Epithelial cell of esophagus (primary cell): Measurements from ENCODE around the gene STYXL1.
A peak's percentile ranks its signal among the peaks of the same experiment; 100 is the strongest.

ENCODE experiments used
- DNase-seq: peaks from one replicate; pipeline ENCODE4 v3.0.0; 2010; ENCODE audit warnings: low read depth
- H3K4me3 ChIP-seq: 2 replicates; pipeline ENCODE4 v1.5.1; 2011; ENCODE audit warnings: mild to moderate bottlenecking, low read length, control low read depth
- CTCF ChIP-seq: IDR thresholded peaks from 2 replicates; pipeline ENCODE4 v1.5.1; 2011; ENCODE audit warnings: low read depth, mild to moderate bottlenecking, low read length, control low read depth, inconsistent platforms; ENCODE audit not compliant: insufficient read depth; ENCODE audit errors: missing control alignments

STYXL1 gene

GRCh38 chr7:75958802-75959543 is 88.8 kb downstream of the STYXL1 start:
- no peak for TF ChIP-seq CTCF
- H3K4me3 ChIP-seq, result no peak overlapping the region
- no peak for DNase-seq

GRCh38 chr7:75957021-75957736 is 90.6 kb downstream of the STYXL1 start:
- H3K4me3 ChIP-seq, result no peak overlapping the region
- peak; percentile 46 for DNase-seq
- no peak for TF ChIP-seq CTCF

GRCh38 chr7:75955331-75955955 is 92.4 kb downstream of the STYXL1 start:
- no peak for TF ChIP-seq CTCF

GRCh38 chr7:75953931-75954330 is 93.9 kb downstream of the STYXL1 start:
- no peak for DNase-seq
- no peak for TF ChIP-seq CTCF
- no peak overlapping the region for H3K4me3 ChIP-seq

More at GRCh38 chr7:75955331-75955955, 92.4 kb downstream of the STYXL1 start:
- no peak for DNase-seq
- H3K4me3 ChIP-seq, result no peak overlapping the region

GRCh38 chr7:75953431-75953830 is 94.4 kb downstream of the STYXL1 start:
- TF ChIP-seq CTCF, result no peak
- no peak for DNase-seq

GRCh38 chr7:75951506-75951905 is 96.3 kb downstream of the STYXL1 start:
- TF ChIP-seq CTCF, result no peak
- peak; percentile 93 for DNase-seq
- no peak overlapping the region for H3K4me3 ChIP-seq

More at GRCh38 chr7:75953431-75953830, 94.4 kb downstream of the STYXL1 start:
- no peak overlapping the region for H3K4me3 ChIP-seq
